ENCODE data around the gene DALRD3. TPM values are rescaled to one million over a fixed set of nuclear protein-coding genes. Genes with fewer than 3 reads are reported as not detected.

Gene DALRD3, protein sequence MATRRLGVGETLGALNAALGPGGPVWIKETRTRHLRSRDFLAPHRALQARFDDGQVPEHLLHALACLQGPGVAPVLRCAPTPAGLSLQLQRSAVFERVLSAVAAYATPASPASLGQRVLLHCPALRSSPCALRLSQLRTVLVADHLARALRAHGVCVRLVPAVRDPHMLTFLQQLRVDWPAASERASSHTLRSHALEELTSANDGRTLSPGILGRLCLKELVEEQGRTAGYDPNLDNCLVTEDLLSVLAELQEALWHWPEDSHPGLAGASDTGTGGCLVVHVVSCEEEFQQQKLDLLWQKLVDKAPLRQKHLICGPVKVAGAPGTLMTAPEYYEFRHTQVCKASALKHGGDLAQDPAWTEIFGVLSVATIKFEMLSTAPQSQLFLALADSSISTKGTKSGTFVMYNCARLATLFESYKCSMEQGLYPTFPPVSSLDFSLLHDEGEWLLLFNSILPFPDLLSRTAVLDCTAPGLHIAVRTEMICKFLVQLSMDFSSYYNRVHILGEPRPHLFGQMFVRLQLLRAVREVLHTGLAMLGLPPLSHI
- polyA plus RNA-seq (2012; ENCODE audit: missing spikeins) = 20.5 TPM

DNA sequence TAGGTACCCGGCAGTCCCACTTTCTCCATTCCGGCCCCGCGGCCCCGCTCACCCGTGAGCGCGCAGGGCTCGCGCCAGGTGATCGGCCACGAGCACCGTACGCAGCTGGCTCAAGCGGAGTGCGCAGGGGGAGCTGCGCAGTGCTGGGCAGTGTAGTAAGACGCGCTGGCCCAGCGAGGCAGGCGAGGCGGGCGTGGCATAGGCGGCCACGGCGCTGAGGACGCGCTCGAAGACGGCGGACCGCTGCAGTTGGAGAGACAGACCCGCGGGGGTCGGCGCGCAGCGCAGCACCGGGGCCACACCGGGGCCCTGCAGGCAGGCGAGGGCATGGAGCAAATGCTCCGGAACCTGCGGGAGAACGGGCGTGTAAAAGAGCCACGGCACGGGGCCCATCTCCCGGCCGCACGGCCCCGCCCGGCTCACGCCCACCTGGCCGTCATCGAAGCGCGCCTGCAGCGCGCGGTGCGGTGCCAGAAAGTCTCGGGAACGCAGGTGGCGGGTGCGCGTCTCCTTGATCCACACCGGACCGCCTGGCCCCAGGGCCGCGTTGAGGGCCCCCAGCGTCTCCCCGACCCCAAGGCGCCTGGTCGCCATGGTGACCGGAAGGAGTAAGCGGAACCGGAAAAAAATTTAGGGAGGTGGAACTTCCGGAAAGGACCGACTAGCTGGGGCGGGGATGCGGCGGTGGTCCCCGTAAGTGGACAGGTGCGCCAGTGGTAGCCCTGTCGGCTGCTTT is at the start of gene DALRD3:
Gene DALRD3 (minus strand): TSS at position 610 of the 736 bp plus-strand sequence. CDS start 16 bp downstream, at position 594.
- FAIRE-seq = peak; percentile 79
- peak; percentile 83 for DNase-seq (ENCODE audit: insufficient read length)
- peak; percentile 36; the same call in 1 of the 2 replicates for TF ChIP-seq POLR2A (IDR thresholded peaks at IDR 0.05; ENCODE audit: low read depth, low read length)
- TF ChIP-seq POLR2AphosphoS5 (IDR thresholded peaks at IDR 0.05; ENCODE audit: low read depth, low read length) = peak; percentile 54; the same call in 1 of the 2 replicates
- TF ChIP-seq TAF1 (IDR thresholded peaks at IDR 0.05; ENCODE audit: borderline replicate concordance, low read depth, low read length) = 0 out of 2 replicates have a peak, but pooled peaks have one; percentile 2

DNA sequence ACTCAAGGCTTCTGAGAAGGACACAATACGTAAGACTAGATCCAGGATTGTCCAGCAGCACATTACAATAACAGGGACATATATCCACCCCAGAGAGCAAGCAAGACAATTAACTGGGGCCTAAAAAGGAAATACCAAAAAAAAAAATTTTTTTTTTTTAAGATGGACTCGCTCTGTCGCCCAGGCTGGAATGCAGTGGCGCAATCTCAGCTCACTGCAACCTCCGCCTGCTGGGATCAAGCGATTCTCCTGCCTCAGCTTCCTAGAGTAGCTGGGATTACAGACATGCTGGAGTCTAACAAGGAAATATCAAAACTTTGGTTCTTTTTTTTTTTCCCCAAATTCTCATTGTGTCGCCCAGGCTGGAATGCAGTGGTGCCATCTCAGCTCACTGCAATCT is 39.6 kb upstream of the DALRD3 start:
- TF ChIP-seq POLR2A (IDR thresholded peaks at IDR 0.05; ENCODE audit: low read depth, low read length) (no peak), TAF1 (IDR thresholded peaks at IDR 0.05; ENCODE audit: borderline replicate concordance, low read depth, low read length) (no peak), POLR2AphosphoS5 (IDR thresholded peaks at IDR 0.05; ENCODE audit: low read depth, low read length) (no peak)
- FAIRE-seq (no peak), DNase-seq (ENCODE audit: insufficient read length) (no peak)

DNA sequence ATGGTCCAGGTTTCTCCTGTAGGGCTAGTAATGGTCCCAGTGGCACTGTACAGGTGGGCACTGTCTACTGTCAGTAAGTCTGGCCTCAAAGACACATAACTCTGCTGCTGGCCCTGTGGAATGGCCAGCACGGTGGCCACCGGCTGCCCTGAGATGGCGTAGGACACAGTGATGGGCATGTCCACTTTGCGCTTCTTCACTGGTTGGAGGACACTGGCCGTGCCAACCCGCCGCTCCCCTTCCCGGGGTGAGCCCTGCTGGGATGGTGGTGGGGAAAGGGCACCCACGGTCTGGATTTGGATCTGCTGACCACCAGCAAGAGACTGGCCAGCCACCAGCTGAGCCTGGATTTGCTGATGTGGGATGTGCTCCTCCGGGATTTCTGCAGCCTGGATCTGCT is 38.9 kb upstream of the DALRD3 start:
- no peak for DNase-seq (ENCODE audit: insufficient read length)
- FAIRE-seq = no peak
- TF ChIP-seq TAF1 (IDR thresholded peaks at IDR 0.05; ENCODE audit: borderline replicate concordance, low read depth, low read length) (no peak), POLR2A (IDR thresholded peaks at IDR 0.05; ENCODE audit: low read depth, low read length) (no peak), POLR2AphosphoS5 (IDR thresholded peaks at IDR 0.05; ENCODE audit: low read depth, low read length) (no peak)

DNA sequence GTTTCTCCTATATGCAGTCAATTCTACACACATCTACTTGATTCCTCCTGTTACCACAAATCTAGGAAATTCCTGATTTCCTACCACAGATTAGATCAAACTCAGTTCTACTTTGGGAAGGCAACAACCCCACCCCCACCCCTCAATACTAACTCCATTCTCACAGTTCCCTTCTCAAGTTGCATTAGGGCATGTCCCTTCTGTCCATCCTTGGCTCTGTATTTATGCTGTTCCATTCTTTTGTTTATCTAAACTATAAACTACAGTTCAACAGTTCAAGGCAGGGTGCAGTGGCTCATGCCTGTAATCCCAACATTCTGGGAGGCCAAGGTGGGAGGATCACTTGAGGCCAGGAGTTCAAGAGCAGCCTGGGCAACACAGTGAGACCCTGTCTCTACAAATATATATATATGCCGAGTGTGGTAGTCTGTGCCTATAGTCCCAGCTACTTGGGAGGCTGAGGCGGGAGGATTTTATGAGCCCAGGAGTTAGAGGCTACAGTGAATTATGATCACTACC is 36.0 kb upstream of the DALRD3 start:
- no peak for DNase-seq (ENCODE audit: insufficient read length)
- no peak for FAIRE-seq
- TF ChIP-seq TAF1 (IDR thresholded peaks at IDR 0.05; ENCODE audit: borderline replicate concordance, low read depth, low read length) = no peak
- TF ChIP-seq POLR2AphosphoS5 (IDR thresholded peaks at IDR 0.05; ENCODE audit: low read depth, low read length) = no peak
- TF ChIP-seq POLR2A (IDR thresholded peaks at IDR 0.05; ENCODE audit: low read depth, low read length) = no peak

DNA sequence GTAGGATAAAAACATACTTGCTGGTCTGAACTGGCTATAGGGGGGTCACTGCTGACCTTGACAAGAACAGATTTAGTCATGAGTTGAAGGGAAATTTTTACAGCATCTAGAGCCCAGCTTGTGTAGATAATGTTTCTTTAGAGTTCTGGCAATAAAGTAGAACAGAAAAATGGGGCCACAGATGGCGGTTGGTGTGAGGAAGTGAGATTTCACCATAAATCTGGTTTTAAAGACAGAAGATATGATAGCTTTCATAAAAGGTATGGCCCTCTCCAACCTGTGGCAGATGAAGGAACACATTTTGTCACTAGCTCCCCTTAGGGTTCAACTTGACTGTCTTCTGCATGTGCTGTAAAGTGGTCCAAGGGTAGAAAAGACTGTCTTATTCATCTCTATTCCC is 35.2 kb upstream of the DALRD3 start:
- no peak for TF ChIP-seq POLR2A (IDR thresholded peaks at IDR 0.05; ENCODE audit: low read depth, low read length)
- no peak for DNase-seq (ENCODE audit: insufficient read length)
- FAIRE-seq = no peak

DNA sequence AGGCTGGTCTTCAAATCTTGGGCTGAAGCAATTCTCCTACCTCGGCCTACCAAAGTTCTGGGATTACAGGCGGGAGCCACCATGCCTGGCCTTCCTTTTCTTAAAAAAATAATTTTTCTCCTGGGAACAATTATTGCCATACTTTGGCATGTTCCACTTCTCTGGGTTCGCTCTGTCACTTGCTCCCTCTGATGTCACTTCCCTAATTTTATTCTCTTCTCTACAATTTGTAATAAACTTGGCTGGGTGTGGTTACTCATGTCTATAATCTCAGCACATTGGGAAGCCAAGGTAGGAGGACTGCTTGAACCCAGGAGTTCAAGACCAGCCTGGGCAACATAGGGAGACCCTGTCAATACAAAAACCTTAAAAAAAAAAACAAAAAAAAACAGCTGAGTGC is 16.9 kb upstream of the DALRD3 start:
- no peak for DNase-seq (ENCODE audit: insufficient read length)
- TF ChIP-seq POLR2A (IDR thresholded peaks at IDR 0.05; ENCODE audit: low read depth, low read length) (no peak), TAF1 (IDR thresholded peaks at IDR 0.05; ENCODE audit: borderline replicate concordance, low read depth, low read length) (no peak), POLR2AphosphoS5 (IDR thresholded peaks at IDR 0.05; ENCODE audit: low read depth, low read length) (no peak)
- FAIRE-seq = no peak

DNA sequence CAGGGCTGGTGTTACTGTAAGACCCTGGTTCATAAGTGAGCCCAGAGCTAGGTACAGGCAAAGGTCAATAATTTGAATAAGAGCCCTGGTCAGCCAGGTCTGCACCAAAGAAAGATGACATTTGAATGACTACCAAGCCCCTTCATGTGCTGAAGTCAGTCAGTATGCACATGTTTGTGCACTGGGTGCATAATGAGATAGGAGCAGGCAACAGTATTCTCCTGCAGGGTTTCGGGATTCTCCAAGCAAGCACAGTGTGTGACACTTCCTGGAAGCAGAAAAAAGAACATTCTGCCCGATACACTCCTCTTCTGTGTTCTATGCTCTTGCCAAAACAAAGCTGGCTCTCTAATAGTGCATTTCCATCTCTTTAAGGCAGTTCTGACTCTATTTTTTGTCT is 16.3 kb upstream of the DALRD3 start:
- TF ChIP-seq TAF1 (IDR thresholded peaks at IDR 0.05; ENCODE audit: borderline replicate concordance, low read depth, low read length) (no peak), POLR2A (IDR thresholded peaks at IDR 0.05; ENCODE audit: low read depth, low read length) (no peak), POLR2AphosphoS5 (IDR thresholded peaks at IDR 0.05; ENCODE audit: low read depth, low read length) (no peak)
- no peak for FAIRE-seq
- no peak for DNase-seq (ENCODE audit: insufficient read length)

DNA sequence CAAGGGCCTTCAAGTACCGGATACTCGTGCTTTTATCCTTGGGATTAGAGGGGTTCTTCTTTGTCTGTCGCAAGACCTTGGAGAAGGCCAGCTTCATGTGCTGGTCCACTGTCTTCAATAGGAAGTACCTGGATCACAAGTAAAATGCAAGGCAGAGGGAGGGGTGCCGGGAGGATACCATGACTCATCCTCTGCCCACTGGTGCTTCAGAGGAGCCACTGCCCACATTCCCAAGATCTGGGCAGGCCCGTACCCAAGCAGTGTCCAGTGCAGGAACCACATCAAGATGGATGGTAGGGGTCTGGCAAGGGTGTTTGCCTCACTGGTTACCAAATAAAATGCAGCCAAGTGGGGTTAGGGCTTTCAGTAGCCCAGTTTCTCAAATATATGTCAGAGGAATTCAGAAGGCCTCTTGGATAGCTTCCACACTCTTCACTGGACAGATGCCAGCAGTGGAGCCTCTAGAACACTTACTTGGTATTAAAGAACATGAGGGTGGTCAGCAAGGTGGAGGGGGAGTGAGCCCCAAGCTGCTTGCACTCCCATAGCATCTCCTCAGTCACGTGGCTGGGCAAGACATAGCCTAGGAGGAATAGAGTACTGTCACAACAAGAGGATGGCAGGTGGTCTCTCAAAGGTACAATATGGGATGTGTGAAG is 14.4 kb upstream of the DALRD3 start:
- no peak for FAIRE-seq
- no peak for TF ChIP-seq TAF1 (IDR thresholded peaks at IDR 0.05; ENCODE audit: borderline replicate concordance, low read depth, low read length)
- no peak for TF ChIP-seq POLR2A (IDR thresholded peaks at IDR 0.05; ENCODE audit: low read depth, low read length)
- no peak for DNase-seq (ENCODE audit: insufficient read length)

DNA sequence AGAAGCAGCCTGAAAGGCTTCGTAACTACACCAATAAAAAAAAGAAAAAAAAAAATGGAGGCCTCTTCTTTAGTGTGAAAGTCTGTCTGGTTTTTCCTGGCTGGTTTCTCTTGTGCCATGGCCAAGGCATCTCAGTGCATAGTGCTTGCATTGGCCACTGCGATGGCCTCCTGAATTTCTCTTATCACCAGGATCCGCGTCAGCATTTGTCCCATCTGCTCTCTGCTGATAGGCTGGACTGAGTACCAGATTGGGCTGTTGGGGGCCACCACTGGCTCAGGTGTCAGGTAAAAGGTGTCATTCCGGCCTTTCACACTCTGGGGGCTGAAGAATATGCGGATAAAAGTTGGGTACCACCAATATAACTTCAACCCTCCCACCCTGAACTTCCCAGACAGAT is 11.9 kb upstream of the DALRD3 start:
- no peak for DNase-seq (ENCODE audit: insufficient read length)
- no peak for FAIRE-seq
- TF ChIP-seq TAF1 (IDR thresholded peaks at IDR 0.05; ENCODE audit: borderline replicate concordance, low read depth, low read length) = no peak
- no peak for TF ChIP-seq POLR2A (IDR thresholded peaks at IDR 0.05; ENCODE audit: low read depth, low read length)
- no peak for TF ChIP-seq POLR2AphosphoS5 (IDR thresholded peaks at IDR 0.05; ENCODE audit: low read depth, low read length)

DNA sequence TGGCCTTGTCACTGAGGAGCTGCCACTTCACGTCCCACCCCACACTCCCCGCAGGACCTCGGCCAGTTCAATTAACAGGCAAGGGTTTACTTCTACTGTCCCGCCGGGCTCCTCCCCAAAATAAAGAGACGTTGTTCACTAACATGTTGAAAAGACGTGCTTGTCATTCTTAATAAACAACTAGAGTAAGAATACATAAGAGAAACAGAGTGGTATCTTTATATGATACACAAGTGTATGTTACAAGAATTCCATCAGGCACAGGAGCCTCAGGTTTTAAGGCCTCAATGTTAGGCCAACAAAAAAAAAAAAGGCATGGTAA is 11.1 kb upstream of the DALRD3 start:
- no peak for FAIRE-seq
- TF ChIP-seq POLR2A (IDR thresholded peaks at IDR 0.05; ENCODE audit: low read depth, low read length) (no peak), TAF1 (IDR thresholded peaks at IDR 0.05; ENCODE audit: borderline replicate concordance, low read depth, low read length) (no peak; the same call in 1 of the 2 replicates), POLR2AphosphoS5 (IDR thresholded peaks at IDR 0.05; ENCODE audit: low read depth, low read length) (no peak)
- no peak for DNase-seq (ENCODE audit: insufficient read length)
